ENCODE data around the gene PRSS27. TPM values are rescaled to one million over a fixed set of nuclear protein-coding genes. Genes with fewer than 3 reads are reported as not detected.

The PRSS27 gene
- polyA plus RNA-seq, 1 donor (not counting 4 experiments of a cell fraction or from before 2014, with no cell fraction given), result 0.20 TPM

GRCh38 chr16:2764718-2765117 is 44.7 kb upstream of the PRSS27 start:
- Histone ChIP-seq H3K4me3 (ENCODE audit: control insufficient read depth in 2 of 3, extremely low read depth in 1 of 3, insufficient read depth in 2 of 3, low read depth in 1 of 3, low read length in 3 of 3) (no peak overlapping the region), H3K36me3 (ENCODE audit: control insufficient read depth in 2 of 2, extremely low read depth in 1 of 2, insufficient read depth in 2 of 2, low read length in 2 of 2) (peaks cover 67 to 93% of the 10 kb centered on the region in 2 experiments), H4K20me1 (ENCODE audit: control insufficient read depth, extremely low read depth, insufficient read depth, low read length) (peaks cover 37% of the 10 kb centered on the region), H3K9me3 (ENCODE audit: control insufficient read depth, low read depth, low read length) (no peaks in the 10 kb centered on the region), H3K9me1 (ENCODE audit: control insufficient read depth, extremely low read depth, insufficient read depth, low read length) (peaks cover 4% of the 10 kb centered on the region), H3K79me2 (ENCODE audit: control insufficient read depth, insufficient read depth, low read length) (peaks cover 83% of the 10 kb centered on the region), H3K4me2 (ENCODE audit: control insufficient read depth, extremely low read depth, insufficient read depth, low read depth, low read length) (no peak overlapping the region), H3K9ac (ENCODE audit: control insufficient read depth, extremely low read depth, insufficient read depth, low read length) (no peak overlapping the region), H3K27me3 (ENCODE audit: control insufficient read depth, extremely low read depth, insufficient read depth, low read length) (no peaks in the 10 kb centered on the region), H3K27ac (ENCODE audit: control insufficient read depth, insufficient read depth, low read length) (no peak overlapping the region), H3K4me1 (ENCODE audit: control insufficient read depth, extremely low read depth, insufficient read depth, low read length) (peaks cover 6% of the 10 kb centered on the region), H2AFZ (ENCODE audit: control insufficient read depth, low read length) (no peak overlapping the region)
- dilution Hi-C loops (cut with MboI; ENCODE audit: extremely low pct_ligation_motif_present, low sequenced_read_pairs), result no loop called here
- peak in 1 of 3 experiments; percentile 3 for TF ChIP-seq CTCF (optimal IDR thresholded peaks at IDR 0.05 in 1 of 3, IDR thresholded peaks at IDR 0.05 in 1 of 3, conservative IDR thresholded peaks at IDR 0.05 in 1 of 3; ENCODE audit: extremely low read depth in 1 of 3, insufficient read depth in 2 of 3, low read length in 3 of 3)
- TF ChIP-seq EZH2 (IDR thresholded peaks at IDR 0.05; ENCODE audit: low read length), result no peak
- DNase-seq (ENCODE audit: low read depth, low spot score), result no peak
- no peak for FAIRE-seq

GRCh38 chr16:2763173-2763572 is 43.1 kb upstream of the PRSS27 start:
- H4K20me1 ChIP-seq (ENCODE audit: control insufficient read depth, extremely low read depth, insufficient read depth, low read length), result peaks cover 36% of the 10 kb centered on the region
- dilution Hi-C loops (cut with MboI; ENCODE audit: extremely low pct_ligation_motif_present, low sequenced_read_pairs), result no loop called here
- no peak for TF ChIP-seq EZH2 (IDR thresholded peaks at IDR 0.05; ENCODE audit: low read length)
- TF ChIP-seq CTCF (optimal IDR thresholded peaks at IDR 0.05 in 1 of 3, IDR thresholded peaks at IDR 0.05 in 1 of 3, conservative IDR thresholded peaks at IDR 0.05 in 1 of 3; ENCODE audit: extremely low read depth in 1 of 3, insufficient read depth in 2 of 3, low read length in 3 of 3), result no peak

More at GRCh38 chr16:2763173-2763572, 43.1 kb upstream of the PRSS27 start:
- no peak overlapping the region for H3K4me3 ChIP-seq (ENCODE audit: control insufficient read depth in 2 of 3, extremely low read depth in 1 of 3, insufficient read depth in 2 of 3, low read depth in 1 of 3, low read length in 3 of 3)
- H3K9me1 ChIP-seq (ENCODE audit: control insufficient read depth, extremely low read depth, insufficient read depth, low read length), result peaks cover 4% of the 10 kb centered on the region
- DNase-seq (ENCODE audit: low read depth, low spot score) (no peak), FAIRE-seq (no peak)
- peaks cover 68 to 96% of the 10 kb centered on the region in 2 experiments for H3K36me3 ChIP-seq (ENCODE audit: control insufficient read depth in 2 of 2, extremely low read depth in 1 of 2, insufficient read depth in 2 of 2, low read length in 2 of 2)
- no peak overlapping the region for H3K27ac ChIP-seq (ENCODE audit: control insufficient read depth, insufficient read depth, low read length)
- no peak overlapping the region for H3K9ac ChIP-seq (ENCODE audit: control insufficient read depth, extremely low read depth, insufficient read depth, low read length)
- no peaks in the 10 kb centered on the region for H3K27me3 ChIP-seq (ENCODE audit: control insufficient read depth, extremely low read depth, insufficient read depth, low read length)
- no peak overlapping the region for H2AFZ ChIP-seq (ENCODE audit: control insufficient read depth, low read length)
- H3K9me3 ChIP-seq (ENCODE audit: control insufficient read depth, low read depth, low read length), result no peaks in the 10 kb centered on the region
- peaks cover 94% of the 10 kb centered on the region for H3K79me2 ChIP-seq (ENCODE audit: control insufficient read depth, insufficient read depth, low read length)
- no peak overlapping the region for H3K4me2 ChIP-seq (ENCODE audit: control insufficient read depth, extremely low read depth, insufficient read depth, low read depth, low read length)
- no peaks in the 10 kb centered on the region for H3K4me1 ChIP-seq (ENCODE audit: control insufficient read depth, extremely low read depth, insufficient read depth, low read length)
